ENCODE measurements around the gene CCDC97.

Gene CCDC97

GRCh38 chr19:41298348-41298964 lies 11.5 kb upstream of the CCDC97 start:
- DNase-seq (ENCODE audit: low read depth) = no peak

GRCh38 chr19:41299046-41299754 lies 10.8 kb upstream of the CCDC97 start:
- no peak for DNase-seq (ENCODE audit: low read depth)

GRCh38 chr19:41299755-41300089 lies 10.2 kb upstream of the CCDC97 start:
- no peak for DNase-seq (ENCODE audit: low read depth)

- DNase-seq (ENCODE audit: low read depth) = no peak
Measured at GRCh38 chr19:41300555-41300954, 9.4 kb upstream of the CCDC97 start.

- DNase-seq (ENCODE audit: low read depth) = peak; percentile 64
Measured at GRCh38 chr19:41302624-41303351, 7.2 kb upstream of the CCDC97 start.

- DNase-seq (ENCODE audit: low read depth) = no peak
Measured at GRCh38 chr19:41303954-41304353, 6.0 kb upstream of the CCDC97 start.

GRCh38 chr19:41304706-41305483 lies 5.1 kb upstream of the CCDC97 start:
- no peak for DNase-seq (ENCODE audit: low read depth)

- DNase-seq (ENCODE audit: low read depth) = no peak
Measured at GRCh38 chr19:41305927-41306793, 3.8 kb upstream of the CCDC97 start.

GRCh38 chr19:41307090-41307875 lies 2.7 kb upstream of the CCDC97 start:
- no peak for DNase-seq (ENCODE audit: low read depth)

- no peak for DNase-seq (ENCODE audit: low read depth)
Measured at GRCh38 chr19:41307954-41308449, 2.0 kb upstream of the CCDC97 start.

- DNase-seq (ENCODE audit: low read depth) = peak; percentile 86
Measured at GRCh38 chr19:41308450-41309179, 1.4 kb upstream of the CCDC97 start.

GRCh38 chr19:41309180-41310032 lies 566 bp upstream of the CCDC97 start:
- DNase-seq (ENCODE audit: low read depth) = no peak

GRCh38 chr19:41311072-41311471 lies 1.1 kb downstream of the CCDC97 start:
- DNase-seq (ENCODE audit: low read depth) = no peak

GRCh38 chr19:41311613-41312012 lies 1.6 kb downstream of the CCDC97 start:
- no peak for DNase-seq (ENCODE audit: low read depth)

GRCh38 chr19:41316306-41316920 lies 6.4 kb downstream of the CCDC97 start:
- no peak for DNase-seq (ENCODE audit: low read depth)

GRCh38 chr19:41318696-41319499 lies 8.9 kb downstream of the CCDC97 start:
- DNase-seq (ENCODE audit: low read depth) = no peak

- DNase-seq (ENCODE audit: low read depth) = no peak
Measured at GRCh38 chr19:41319500-41320184, 9.7 kb downstream of the CCDC97 start.

All from activated T-cell treated with anti-CD3 and anti-CD28 coated beads for 48 hours (primary cell).